T-helper 2 cell (primary cell): ENCODE measurements around the gene FGF12.

Experiments
- DNase-seq, 5 experiments: peaks; one replicate each; pipeline versions ENCODE4 v3.0.0 to v3.0.0-alpha.2; 2012 to 2022

Gene FGF12

DNA sequence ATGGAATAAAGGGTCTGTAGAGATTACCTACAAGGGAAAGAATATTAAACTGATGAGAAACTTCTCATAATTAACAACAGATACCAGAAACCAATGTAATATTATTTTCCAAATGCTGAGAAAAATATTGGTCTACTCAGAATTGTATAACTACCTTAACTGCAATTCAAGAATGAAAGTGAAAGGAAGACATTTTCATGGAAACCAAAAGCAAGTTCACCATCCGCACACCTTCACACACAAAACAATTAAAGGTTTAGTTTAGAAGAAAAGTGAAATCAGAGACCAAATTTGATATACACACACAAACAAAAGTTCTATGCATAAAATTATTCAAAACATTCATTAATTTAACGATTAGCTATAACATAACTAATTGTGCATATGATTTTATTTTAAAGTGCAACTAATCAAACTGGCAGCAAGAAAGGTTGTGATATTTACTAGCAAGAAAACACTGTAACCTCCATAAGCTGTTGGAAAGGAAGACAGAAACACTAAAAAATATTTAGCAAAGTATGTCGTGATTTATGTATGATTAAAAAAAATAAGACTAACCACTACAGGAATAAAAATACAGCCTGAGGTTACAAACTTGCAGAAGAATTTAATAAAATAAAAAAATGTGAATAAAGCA is 395.5 kb downstream of the FGF12 start:
- peak in 1 of 5 experiments; percentile 29 for DNase-seq

DNA sequence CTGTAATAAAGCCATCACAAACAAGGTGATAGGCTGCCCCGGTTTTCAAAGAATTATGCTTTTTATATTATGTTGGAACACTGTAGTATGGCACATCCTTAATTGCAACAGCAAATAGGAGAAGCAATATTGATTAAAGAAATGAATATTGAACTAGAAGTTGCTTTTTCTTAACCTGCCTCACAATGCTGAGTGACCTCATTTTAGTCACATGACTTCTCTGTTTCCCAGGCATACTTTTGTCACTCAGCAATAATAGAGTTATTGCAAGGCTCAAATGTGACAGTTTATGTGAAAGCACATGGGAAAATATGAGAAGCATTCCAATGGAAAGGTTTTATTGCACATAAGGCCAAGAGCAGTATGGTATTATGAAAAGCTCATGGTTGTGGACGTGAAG is 400.7 kb downstream of the FGF12 start:
- DNase-seq, result no peak

DNA sequence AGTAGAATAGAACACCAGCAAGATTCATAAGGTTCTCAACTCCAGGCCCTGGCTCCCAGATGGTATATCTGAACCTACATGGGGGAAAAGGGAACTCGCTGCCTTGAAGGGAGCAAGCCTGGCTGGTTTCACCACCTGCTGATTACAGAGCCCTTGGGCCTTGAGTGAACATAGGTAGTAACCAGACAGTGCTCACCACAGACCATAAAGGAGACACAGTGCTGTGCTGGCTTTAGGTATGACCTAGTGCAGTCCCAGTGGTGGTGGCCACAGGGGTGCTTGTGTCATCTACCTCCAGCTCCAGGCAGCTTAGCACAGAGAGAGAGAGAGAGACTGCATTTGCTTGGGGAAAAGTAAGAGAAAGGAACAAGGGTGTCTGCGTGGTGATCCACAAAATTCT is 409.8 kb downstream of the FGF12 start:
- no peak for DNase-seq

DNA sequence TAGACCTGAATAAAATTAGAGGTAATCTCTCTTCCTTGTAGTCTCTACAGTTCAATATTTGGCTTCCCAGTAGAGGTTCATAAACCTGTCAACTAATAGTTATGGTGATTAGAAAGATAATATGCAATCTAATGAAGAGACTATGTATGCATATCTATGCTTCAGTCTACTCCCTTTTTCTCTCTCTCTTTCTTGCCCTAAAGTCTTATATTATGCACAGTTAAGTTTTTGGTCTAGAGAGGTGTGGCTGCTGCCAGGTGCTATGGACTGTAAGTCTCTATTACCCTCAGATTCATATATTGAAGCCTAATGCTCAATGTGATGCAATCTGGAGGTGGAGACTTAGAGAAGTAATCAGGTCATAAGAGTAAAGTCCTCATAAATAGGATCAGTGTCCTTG is 413.7 kb downstream of the FGF12 start:
- DNase-seq, result no peak

DNA sequence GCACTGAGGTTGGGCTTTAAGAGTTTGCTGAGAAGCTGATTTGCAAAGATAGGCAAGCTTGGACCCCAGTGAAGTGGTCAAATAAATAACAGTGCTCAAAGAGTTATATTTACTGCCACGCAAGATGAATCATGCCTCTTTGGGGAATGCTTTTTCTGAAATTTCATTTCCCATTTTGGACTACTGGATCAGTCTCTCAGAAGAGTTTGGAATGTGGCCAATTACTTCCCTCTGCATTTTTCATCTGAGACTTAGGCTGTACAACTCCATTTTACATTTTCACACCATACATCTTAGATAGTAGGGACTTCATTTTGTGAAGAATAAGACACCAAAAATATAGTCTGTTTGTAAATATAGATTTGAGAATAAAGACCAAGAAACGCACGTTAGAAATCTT is 419.7 kb downstream of the FGF12 start:
- DNase-seq, result no peak

DNA sequence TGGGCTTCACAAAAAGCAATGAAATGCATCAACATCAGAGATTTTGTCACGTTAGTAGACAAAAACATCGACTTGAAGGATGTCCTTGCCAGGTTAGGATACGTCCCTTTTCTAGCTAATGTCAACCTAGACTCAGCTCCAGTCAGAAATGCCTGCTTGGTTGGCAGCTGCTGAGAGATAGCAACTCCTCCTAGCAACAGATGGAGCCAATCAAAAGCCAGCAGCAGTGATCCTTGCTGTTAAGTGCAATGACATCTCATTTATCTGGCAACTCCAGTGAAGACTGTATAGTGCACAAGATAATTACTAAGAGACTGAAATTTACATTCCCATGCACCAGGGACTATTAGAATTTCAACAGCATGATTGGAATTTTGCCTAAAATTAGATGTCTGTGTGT is 424.1 kb downstream of the FGF12 start:
- DNase-seq, result no peak

DNA sequence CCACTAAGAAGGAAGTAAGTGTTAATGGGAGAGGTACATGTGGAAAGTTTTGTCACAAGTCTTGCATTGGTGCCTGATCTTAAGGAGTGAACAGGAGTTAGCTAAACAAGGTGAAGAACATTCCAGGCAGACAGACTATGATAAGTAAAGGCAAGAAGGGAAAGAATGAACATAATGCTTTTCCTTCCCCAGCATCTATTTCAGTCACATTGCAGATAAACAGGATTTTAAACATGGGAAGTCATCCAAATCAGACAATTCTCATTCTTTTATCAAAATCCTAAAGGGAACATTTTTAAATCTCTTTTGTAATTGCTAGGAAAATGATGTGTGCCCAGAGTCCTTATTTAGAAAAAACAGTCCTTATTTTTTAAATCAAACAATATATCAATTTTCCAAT is 424.6 kb downstream of the FGF12 start:
- no peak for DNase-seq

DNA sequence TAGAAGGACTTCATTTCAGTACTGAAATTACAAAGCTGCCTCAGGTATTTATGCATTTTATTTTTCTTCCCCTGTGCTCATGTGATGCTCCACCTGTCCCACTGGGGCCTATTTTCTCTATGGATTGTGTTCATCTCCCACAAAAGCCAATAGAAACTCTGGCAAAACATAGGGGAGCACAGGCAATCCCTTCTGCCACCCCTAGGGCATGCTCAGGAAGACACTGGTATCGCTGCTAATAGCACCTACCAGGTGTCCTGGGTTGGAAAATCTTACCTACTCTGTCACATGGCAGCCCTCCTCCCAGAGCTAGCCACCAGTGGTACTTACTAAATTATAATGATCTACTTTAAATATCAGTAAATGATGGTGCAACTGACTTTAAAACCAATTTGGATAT is 427.4 kb downstream of the FGF12 start:
- DNase-seq, result no peak

DNA sequence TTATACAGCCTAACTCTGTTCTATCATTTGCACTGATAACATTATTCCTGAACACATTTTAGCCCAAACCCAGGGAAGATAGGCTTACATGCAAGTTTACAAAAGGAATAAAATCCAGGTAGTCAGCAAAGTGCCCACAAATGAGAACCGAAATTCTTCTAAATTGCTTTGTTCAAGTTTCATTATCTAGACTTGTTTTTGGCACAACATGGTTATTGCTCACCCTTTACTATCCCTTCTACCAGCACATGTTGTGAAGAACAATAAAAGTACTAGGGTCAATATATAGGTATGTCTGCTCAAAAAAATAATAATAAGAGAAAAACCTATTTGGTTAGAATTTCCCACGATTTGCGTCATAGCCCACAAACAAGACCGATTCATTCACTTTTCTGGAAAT is 430.5 kb downstream of the FGF12 start:
- DNase-seq, result no peak

DNA sequence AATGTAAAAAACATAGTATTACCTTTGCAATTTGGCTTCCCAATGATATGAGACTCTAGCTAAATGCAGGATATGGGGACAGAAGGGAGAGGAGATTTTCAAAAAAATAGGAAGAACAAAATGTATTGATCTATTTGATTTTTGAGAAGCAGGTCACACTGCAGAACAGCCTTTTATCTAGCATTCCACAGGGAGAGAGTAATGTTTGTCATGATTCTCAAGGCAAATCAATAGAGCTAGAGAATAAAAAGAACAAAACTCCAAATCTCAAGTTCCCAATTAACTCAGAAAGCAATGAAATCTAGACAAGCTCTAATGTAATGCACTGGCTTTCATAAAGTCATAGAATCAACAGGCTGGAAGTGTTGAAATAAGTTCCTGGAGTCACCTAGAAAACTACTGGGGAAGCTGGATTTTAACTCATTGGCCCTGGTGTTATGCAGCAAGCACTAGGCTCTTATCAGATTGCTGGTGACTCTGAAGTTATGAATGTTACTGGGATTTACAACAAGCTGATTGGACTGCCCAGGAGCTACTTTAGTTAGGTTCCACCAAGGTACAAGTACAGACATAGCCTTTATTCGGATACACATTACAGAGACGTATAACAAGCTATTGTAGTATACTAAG is 442.8 kb downstream of the FGF12 start:
- no peak for DNase-seq

DNA sequence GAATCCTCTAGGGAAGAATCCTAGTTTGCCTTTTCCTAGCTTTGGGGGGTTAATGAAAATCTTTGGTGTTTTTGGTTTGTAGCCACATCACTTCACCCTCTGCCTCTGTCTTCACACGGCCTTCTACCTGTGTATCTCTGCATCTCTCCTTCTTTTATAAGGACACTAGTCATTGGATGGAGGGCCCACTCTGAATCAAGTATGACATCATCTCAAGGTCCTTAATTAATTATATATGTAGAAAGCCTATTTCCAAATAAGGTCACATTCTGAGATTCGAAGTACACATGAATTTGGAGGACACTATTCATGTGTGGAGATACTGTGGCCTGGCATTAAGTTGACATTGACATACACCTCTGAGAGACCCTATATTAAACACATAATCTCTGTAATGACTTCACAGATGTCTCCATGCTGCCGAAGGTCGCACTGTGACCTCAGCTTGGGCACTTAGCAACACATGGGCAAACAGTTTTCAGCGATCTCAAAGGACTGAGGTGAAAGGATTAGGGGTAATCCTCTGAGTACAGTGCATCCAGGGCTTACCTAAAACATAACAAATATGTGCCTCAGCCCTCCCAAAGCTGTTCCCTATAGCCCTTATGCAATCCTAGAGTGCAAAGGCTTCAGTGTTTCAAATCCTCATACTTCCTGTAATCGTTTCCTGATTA is 446.0 kb downstream of the FGF12 start:
- DNase-seq, result no peak

DNA sequence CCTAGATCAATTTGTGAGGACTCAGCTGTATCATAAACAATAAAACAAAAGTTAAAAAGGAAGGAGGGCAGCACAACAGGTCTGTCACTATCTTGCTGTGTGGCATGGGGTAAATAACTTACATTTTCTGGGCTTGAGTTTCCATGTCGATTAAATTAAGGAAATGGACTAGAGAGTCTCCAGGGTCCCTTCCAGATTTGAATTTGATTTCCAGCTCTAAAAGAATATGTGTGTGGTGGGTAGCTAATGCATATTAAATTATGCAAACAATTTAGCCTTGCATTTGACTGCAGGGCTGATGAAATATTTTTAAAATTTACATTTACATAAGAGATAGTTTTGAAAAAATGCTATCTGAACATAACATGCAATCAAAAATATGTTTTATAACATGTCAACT is 447.7 kb downstream of the FGF12 start:
- no peak for DNase-seq

DNA sequence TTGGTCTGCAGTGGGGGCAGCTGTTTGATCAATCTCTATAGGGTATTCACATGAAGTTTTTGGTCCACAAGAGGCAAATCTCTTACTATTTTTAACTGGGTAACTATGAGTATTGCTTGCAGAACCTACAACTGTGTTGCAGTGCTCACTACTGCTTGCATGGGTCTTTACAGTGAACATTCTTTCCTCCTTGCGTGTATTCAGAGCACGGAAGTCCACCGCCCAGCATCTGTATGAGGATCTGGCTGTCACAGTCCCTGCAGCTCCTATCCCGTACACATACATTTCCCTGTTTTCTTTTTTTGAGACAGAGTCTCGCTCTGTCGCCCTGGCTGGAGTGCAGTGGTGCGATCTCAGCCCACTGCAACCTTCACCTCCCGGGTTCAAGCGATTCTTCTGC is 449.9 kb downstream of the FGF12 start:
- DNase-seq, result no peak

DNA sequence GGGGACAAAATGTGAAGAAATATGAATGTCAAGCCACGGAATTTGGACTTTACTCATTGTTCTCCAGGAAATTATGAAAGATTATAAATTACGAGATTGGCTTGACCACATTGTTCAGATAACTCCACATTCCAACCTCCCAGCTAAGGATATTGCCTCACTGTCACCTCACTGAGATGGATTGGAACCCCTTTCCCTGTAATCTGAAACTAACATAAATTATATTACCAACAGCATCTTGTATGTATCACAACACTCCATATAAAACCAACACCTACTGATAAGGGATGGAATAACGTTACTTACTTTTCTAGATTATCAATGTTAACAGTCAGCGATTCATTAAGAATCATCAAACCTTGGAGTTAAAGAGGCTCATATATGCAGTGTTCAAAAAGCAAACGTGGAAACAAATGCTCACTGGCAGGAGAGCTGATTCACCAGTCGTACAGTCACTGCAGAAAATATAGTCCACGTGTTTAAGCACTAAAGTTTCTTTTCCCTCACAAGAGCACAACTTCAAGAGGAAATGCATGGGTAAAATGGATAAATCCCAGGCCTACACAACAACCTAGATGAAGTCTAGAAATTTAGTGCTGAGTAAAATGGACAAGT is 451.5 kb downstream of the FGF12 start:
- DNase-seq, result no peak

DNA sequence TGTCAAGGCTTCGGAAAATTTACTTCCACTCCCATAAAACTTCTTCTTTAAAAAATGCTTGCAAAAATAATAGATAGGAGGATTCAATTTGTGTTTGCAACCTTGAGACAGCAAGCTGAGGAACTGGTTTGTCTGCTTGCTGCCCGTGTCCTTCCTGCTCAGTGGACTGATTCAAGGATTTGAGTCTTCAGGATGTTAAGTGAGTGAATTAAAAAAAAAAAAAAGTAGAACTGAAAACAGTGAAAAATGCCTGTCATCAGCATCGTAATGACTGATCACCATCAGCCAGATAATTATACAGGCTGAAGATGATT is 453.7 kb downstream of the FGF12 start:
- no peak for DNase-seq

DNA sequence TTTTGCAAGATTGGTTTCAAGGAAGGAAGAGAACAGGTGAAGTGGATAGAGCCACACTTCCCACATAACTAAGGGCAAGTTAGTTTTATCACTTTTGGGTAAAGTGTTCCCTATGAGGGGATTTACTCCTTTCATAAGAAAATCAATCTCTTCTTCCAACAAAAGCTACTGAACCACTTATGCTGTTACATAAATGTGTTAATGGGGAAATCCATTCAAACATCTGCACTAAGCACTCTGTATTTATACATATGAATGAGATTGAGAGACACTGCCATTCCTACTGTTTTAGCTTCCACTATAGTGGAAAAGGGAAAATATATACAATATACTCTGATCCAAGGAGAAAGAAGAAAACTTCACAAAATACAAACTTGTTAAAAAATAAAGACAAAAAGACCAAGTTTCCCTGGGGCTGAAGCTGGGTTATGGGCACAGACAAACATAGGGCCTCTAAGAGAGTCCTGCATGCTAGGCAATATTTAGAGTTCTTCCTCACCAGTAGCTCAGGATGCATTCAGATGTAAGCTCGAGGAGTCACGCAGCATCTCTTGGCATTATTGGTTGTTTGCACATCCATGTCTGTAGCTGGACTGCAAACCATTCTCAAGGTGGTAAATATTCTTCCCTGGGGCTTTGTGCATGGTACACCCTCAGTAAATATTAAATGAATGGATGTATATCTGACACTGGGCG is 454.2 kb downstream of the FGF12 start:
- DNase-seq, result no peak

DNA sequence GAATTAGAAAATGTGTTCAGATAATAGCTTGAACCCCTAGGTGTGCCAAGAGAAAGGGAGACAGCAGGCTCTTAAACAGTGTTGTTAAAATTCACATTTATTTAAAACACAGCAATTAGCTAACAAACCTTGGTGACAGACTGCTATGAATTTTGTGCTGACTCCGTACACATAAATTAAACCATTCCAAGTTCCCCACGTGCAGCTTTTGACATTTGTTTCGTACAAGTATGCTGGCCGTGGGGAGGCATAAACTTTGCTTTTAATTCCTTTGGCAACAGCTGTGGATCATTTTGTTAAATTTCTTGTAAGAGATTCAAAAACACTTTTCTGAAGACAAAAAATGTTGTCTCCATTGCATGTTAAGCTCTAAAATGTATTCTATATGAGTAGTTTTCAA is 465.3 kb downstream of the FGF12 start:
- no peak for DNase-seq

DNA sequence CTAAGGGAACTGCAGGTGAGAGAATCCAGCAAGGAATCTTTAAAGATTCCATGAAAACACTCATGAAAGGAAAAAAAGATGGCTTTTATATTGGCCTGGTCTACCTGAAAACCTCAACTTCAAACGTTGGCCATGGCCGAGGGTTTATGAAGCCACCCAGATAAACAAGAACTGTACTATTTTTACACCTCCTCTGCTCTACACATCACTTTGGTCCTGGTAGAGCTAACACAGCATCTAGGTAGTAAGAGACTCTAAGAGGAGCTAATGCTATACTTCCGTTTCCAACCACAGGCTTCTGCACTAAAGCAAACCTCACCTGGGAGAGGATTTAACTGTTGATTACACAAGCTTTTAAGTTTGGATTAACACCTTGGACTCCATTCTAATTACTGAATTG is 466.2 kb downstream of the FGF12 start:
- DNase-seq, result no peak

DNA sequence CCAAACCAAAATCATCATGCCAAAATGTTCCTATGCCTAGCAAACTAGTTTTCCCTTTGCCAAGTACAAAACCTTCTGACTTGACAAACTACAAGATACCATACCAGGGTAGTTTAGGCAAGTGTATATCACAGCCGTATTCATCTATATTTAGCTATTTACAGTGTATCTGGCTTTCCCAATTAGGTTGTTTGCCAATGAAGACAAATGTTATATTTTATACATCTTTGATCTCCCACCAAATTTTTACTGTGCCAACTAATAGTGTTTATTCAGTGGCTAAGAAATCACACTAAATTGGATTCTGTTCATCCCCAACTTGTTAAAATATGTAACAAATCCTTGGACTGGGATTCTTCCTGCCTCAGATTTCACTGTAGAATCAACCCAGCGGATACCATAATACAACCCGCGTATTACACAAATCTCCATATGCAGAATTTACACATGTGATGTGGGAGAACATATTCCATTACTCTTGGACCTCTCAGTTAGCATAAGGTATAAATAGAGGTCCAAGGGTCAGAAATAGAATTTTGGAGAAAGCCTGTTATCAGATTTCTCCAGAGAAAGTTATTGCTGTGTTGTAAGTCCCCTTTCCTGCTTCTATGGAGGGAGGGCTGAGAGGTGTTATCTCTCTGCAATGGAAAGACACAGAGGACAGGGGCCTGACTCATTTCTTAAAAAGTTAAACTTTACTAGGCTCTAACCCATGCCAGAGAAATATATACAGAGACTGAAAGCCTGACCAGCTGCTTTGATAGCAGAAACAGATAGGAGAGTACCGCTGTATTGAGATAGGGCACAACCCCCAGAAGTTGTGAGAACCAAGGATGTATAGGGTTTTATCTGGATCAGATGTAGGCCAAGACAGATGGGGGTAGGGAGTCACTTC is 467.0 kb downstream of the FGF12 start:
- DNase-seq, result no peak

DNA sequence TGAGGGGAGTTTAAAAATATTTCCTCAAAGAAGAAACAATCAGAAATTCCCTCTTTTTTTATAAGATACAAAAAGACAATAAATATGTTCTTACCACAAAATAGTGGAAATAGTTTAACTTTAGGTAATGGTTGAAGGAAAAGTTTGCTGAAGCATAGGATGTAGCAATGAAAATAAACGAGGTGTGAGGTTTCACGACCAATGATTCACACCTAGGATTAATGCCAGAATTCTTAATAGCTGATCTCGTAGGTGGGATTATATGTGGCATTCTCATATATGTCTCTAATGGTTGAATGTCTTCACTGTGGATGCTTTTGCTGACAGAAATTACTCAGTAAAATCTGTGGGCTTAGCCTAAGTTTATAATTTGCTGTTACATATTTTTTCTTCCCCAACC is 467.7 kb downstream of the FGF12 start:
- no peak for DNase-seq

DNA sequence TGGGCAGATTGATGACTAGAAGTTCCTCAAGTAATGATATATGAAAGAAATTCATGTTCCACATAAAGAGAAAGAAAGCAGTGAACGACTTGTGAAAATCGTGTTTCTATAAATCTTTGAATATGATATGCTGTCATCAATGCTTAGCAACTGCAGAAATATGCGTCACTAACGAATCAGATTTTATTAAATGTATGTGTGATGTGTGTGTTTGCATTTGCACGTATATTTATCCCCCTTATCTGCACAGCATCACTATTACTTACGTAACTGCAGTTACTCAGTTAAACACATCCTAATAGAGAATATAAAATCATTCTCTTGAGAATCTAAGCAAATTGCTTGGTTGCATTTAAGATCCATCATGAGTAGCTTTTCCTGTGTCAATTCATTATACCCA is 468.6 kb downstream of the FGF12 start:
- no peak for DNase-seq

DNA sequence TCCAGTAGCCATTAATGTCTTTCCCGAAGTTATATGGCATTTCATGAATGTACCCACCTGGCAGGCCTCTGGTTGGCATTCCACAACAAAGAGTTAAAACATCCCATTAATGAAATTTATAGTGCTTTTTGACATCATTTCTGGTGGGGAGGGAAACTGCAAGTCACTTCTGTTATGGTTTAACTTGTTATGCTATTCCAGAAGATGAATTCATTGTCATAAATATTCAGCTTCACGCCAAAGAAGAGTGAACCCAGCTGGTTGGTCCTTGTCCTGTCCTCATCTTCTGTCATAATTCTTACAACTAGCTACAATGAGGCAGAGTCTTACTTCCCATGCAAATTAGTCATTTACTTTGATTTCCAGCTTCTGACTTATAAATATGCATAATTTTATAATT is 471.5 kb downstream of the FGF12 start:
- no peak for DNase-seq
